22Rv1 (cell line): ENCODE measurements around the gene LRBA.

Source experiments
- ZFX ChIP-seq: fragments of 450-650 bp; IDR thresholded peaks from 2 replicates; pipeline ENCODE4 v1.6.1; 2017; ENCODE audit warnings: antibody characterized with exemption, borderline replicate concordance
- TF ChIP-seq, protein P1 (sequence below): fragments of 450-650 bp; IDR thresholded peaks from 2 replicates; pipeline ENCODE4 v1.5.1; 2017; ENCODE audit warnings: mild to moderate bottlenecking

DNA sequence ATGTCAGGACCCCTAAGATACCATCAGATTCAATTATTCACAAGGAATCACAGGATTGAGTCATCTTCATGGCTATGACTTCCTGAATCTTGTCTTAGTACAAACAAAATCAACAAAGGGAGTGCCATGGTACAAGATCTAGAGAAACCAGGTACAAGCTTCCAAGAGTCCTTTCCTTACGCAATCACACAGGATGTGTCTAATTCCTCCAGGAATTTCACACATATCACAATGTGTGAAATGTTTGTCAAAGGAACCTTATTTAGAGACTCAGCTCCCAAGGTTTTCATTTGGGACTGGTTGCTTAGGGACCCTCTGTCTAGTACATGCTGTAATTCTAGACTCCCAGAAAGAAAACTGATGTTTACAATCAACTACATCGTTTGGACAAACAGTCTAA, 350.1 kb downstream of the LRBA start:
- TF ChIP-seq, protein P1, sequence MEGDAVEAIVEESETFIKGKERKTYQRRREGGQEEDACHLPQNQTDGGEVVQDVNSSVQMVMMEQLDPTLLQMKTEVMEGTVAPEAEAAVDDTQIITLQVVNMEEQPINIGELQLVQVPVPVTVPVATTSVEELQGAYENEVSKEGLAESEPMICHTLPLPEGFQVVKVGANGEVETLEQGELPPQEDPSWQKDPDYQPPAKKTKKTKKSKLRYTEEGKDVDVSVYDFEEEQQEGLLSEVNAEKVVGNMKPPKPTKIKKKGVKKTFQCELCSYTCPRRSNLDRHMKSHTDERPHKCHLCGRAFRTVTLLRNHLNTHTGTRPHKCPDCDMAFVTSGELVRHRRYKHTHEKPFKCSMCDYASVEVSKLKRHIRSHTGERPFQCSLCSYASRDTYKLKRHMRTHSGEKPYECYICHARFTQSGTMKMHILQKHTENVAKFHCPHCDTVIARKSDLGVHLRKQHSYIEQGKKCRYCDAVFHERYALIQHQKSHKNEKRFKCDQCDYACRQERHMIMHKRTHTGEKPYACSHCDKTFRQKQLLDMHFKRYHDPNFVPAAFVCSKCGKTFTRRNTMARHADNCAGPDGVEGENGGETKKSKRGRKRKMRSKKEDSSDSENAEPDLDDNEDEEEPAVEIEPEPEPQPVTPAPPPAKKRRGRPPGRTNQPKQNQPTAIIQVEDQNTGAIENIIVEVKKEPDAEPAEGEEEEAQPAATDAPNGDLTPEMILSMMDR: no peak
- TF ChIP-seq ZFX: no peak
